Heart right ventricle (tissue), 16 donors: Measurements from ENCODE around the gene HDX. TPM values are rescaled to one million over a fixed set of nuclear protein-coding genes. Genes with fewer than 3 reads are reported as not detected.

Experiments
- ATAC-seq, 8 donors: fragments of 200-7000 bp; cut with Tn5 transposase; one replicate each; pipeline ENCODE4 v1.9.1; 2020; ENCODE audit warnings: mild to moderate bottlenecking in 8 of 8, moderate library complexity in 8 of 8, moderate number of reproducible peaks in 1 of 8
- DNase-seq, 2 donors: peaks; one replicate each; pipeline ENCODE4 v3.0.0-alpha.2; 2020
- H3K27ac ChIP-seq, 10 donors: fragments of 200-600 bp; sonication (generic) in 2 of 10; one replicate each; pipeline versions ENCODE4 v1.5.0 to v1.8.0; 2020 to 2022; ENCODE audit warnings: mild to moderate bottlenecking in 3 of 10
- H3K27me3 ChIP-seq, 7 donors: fragments of 200-600 bp; one replicate each; pipeline ENCODE4 v1.8.0; 2021 to 2022; ENCODE audit warnings: mild to moderate bottlenecking in 2 of 7
- H3K36me3 ChIP-seq, 9 donors: fragments of 200-600 bp; sonication (generic) in 1 of 9; one replicate each; pipeline versions ENCODE4 v1.5.0 to v1.8.0; 2020 to 2022; ENCODE audit warnings: mild to moderate bottlenecking in 2 of 9
- H3K4me1 ChIP-seq, 9 donors: fragments of 200-600 bp; sonication (generic) in 1 of 9; one replicate each; pipeline versions ENCODE4 v1.5.0 to v1.8.0; 2020 to 2022; ENCODE audit warnings: mild to moderate bottlenecking in 4 of 9
- H3K4me3 ChIP-seq, 10 donors: fragments of 200-600 bp; sonication (generic) in 2 of 10; one replicate each; pipeline versions ENCODE4 v1.5.0 to v1.8.0; 2020 to 2022; ENCODE audit warnings: mild to moderate bottlenecking in 7 of 10, moderate library complexity in 2 of 10
- H3K9me3 ChIP-seq, 11 donors: fragments of 200-600 bp in 10 of 11; sonication (generic) in 2 of 11; one replicate each; pipeline versions ENCODE4 v1.5.0 to v1.8.0; 2013 to 2022; ENCODE audit warnings: mild to moderate bottlenecking in 2 of 11, control low read depth in 1 of 11, moderate library complexity in 1 of 11
- CTCF ChIP-seq, 9 donors: fragments of 200-600 bp; sonication (generic) in 2 of 9; IDR thresholded peaks; one replicate each; pipeline versions ENCODE4 v1.5.0 to v1.8.0; 2021 to 2022; ENCODE audit warnings: antibody characterized with exemption in 9 of 9, mild to moderate bottlenecking in 5 of 9, moderate library complexity in 1 of 9
- WGBS, 2 donors: extraction: QIAGEN DNeasy Blood & Tissue Kit; methylation state at CpG; one replicate each; pipeline ENCODE4 v1.1.7; 2013; ENCODE audit warnings: inconsistent platforms in 1 of 2; 5-methylcytosine and 5-hydroxymethylcytosine counted together
- intact Hi-C, 10 donors: fragments of 100-400 bp; cut with DNase I; formaldehyde crosslinking; loops; one replicate each; pipeline versions ENCODE4 v1.11.1 to v1.14.2; 2022
- polyA plus RNA-seq, 2 donors: library from polyadenylated mRNA; stranded (reverse); fragments of 200-250 nt; gene quantifications; one replicate each; pipeline ENCODE4 v1.2.3, GENCODE V29; 2013
- total RNA-seq, 10 donors: library from RNA; stranded (reverse); fragmentation: NEBNext Ultra II Directional in 3 of 10; extraction: Animal tissue kit (Norgen Biotek cat#: 25700) in 3 of 10; gene quantifications; one replicate each; pipeline versions ENCODE4 v1.2.1 to v1.2.4, GENCODE V29; 2021 to 2023
- donor health status: Arrhythmogenic right ventricular cardiomyopathy.
- donor health status: ischemic (EF 13 %, LVEDD 7.1; RV severe dilation, severe dysfunction).
- donor health status: healthy with polysubstance abuse.
- donor health status: DM: no; HTN: yes; CAD: no.
- donor health status: DM: no; HTN: no; CAD: no.
- donor health status: ischemic (EF 25% LVEDD 6.9; RV normal size, moderate dysfunction).
- donor health status: ischemic (EF 25% LVEDD 5.7; RV mildly dilated, moderate dysfunction).
- donor health status: healthy.
- donor health status: DM: yes; HTN: yes; CAD: no.
- donor health status: Ischemic cardiomyopathy.
- donor health status: ischemic (EF 35%, LVEDD 5.7; RV mildly dilated, moderate dysfunction).
- donor health status: nonischemic (EF 11% LVEDD 7.7; RV severe dilation, severe dysfunction).
- donor health status: DM: yes; HTN: yes; CAD: no.
- donor health status: PGD.
- donor health status: ischemic (EF 29% LVEDD 5.4; RV normal size, mild dysfunction).
- donor health status: nonischemic (EF 23%, LVEDD 6.1; RV moderate dilation, normal function).

HDX gene
- total and polyA plus RNA-seq, 12 donors = 0.29 to 2.5 (median 1.3) TPM

- no peak for ATAC-seq
These were observed 61.1 kb downstream of the HDX start for GRCh38 chrX:84441143-84441542.

GRCh38 chrX:84415140-84415539 is 87.1 kb downstream of the HDX start:
- Histone ChIP-seq H3K4me1 (no peaks in the 10 kb centered on the region), H3K36me3 (no peaks in the 10 kb centered on the region), H3K4me3 (no peak overlapping the region), H3K27ac (no peak overlapping the region), H3K9me3 (peaks cover 0 to 5% (median 0%) of the 10 kb centered on the region in 11 donors), H3K27me3 (no peaks in the 10 kb centered on the region)
- DNase-seq = no peak
- ATAC-seq = peak in 2 of 8 donors; percentile 38 to 52
- intact Hi-C loops = no loop called here
- TF ChIP-seq CTCF (IDR thresholded peaks at IDR 0.05) = no peak

More at GRCh38 chrX:84441143-84441542, 61.1 kb downstream of the HDX start:
- Histone ChIP-seq H3K27ac (no peak overlapping the region), H3K4me1 (no peaks in the 10 kb centered on the region), H3K4me3 (no peak overlapping the region), H3K9me3 (peaks cover 0 to 29% (median 0%) of the 10 kb centered on the region in 11 donors), H3K27me3 (no peaks in the 10 kb centered on the region), H3K36me3 (peaks cover 0 to 21% (median 0%) of the 10 kb centered on the region in 9 donors)
- intact Hi-C loops = no loop called here
- DNase-seq = no peak
- 97 to 100% methylated on average over 1 of the region's 1 CpG for WGBS, 2 donors
- TF ChIP-seq CTCF (IDR thresholded peaks at IDR 0.05) = no peak

GRCh38 chrX:84363663-84364062 is 138.6 kb downstream of the HDX start:
- intact Hi-C loops = no loop called here
- TF ChIP-seq CTCF (IDR thresholded peaks at IDR 0.05) = no peak
- Histone ChIP-seq H3K27me3 (no peaks in the 10 kb centered on the region), H3K4me3 (peak overlapping the region in 2 of 10 donors; percentile 16 to 21), H3K4me1 (peaks cover 0 to 12% (median 0%) of the 10 kb centered on the region in 9 donors), H3K9me3 (peaks cover 0 to 13% (median 0%) of the 10 kb centered on the region in 11 donors), H3K27ac (no peak overlapping the region), H3K36me3 (no peaks in the 10 kb centered on the region)
- DNase-seq = no peak
- no peak for ATAC-seq
- 45 to 55% methylated on average over 1 of the region's 1 CpG for WGBS, 2 donors

- Histone ChIP-seq H3K36me3 (no peaks in the 10 kb centered on the region), H3K4me3 (no peak overlapping the region), H3K27ac (no peak overlapping the region), H3K9me3 (peaks cover 0 to 13% (median 0%) of the 10 kb centered on the region in 11 donors), H3K4me1 (peaks cover 0 to 12% (median 0%) of the 10 kb centered on the region in 9 donors), H3K27me3 (no peaks in the 10 kb centered on the region)
- DNase-seq = no peak
- WGBS, 2 donors = 68 to 72% methylated on average over 3 of the region's 3 CpGs
- ATAC-seq = no peak
- TF ChIP-seq CTCF (IDR thresholded peaks at IDR 0.05) = no peak
- intact Hi-C loops = no loop called here
These were observed 139.2 kb downstream of the HDX start for GRCh38 chrX:84363051-84363450.
